Measurements from ENCODE around the gene U2SURP.

DNA sequence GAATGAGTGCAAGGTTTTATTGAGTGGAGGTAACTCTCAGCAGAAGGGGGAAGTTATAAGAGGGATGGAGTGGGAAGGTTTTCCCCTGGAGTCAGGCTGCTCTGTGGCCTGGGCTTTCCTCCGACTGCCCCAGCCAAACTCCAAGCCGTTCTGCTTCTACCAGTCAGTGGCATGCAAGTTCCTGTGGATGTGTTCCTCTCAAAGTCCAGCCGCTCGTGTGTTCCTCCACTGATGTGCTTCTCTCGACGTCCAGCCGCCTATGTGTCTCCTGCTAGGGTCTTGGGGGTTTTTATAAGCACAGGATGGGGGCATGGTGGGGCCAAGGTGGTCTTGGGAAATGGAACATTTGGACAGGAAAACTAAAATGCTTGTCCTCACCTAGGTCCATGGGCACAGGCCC, 9.0 kb upstream of the U2SURP start:
- TF ChIP-seq EZH2phosphoT487 (IDR thresholded peaks at IDR 0.05; ENCODE audit: borderline replicate concordance): no peak
- TF ChIP-seq, protein P1, sequence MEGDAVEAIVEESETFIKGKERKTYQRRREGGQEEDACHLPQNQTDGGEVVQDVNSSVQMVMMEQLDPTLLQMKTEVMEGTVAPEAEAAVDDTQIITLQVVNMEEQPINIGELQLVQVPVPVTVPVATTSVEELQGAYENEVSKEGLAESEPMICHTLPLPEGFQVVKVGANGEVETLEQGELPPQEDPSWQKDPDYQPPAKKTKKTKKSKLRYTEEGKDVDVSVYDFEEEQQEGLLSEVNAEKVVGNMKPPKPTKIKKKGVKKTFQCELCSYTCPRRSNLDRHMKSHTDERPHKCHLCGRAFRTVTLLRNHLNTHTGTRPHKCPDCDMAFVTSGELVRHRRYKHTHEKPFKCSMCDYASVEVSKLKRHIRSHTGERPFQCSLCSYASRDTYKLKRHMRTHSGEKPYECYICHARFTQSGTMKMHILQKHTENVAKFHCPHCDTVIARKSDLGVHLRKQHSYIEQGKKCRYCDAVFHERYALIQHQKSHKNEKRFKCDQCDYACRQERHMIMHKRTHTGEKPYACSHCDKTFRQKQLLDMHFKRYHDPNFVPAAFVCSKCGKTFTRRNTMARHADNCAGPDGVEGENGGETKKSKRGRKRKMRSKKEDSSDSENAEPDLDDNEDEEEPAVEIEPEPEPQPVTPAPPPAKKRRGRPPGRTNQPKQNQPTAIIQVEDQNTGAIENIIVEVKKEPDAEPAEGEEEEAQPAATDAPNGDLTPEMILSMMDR (IDR thresholded peaks at IDR 0.05 in 2 of 3, conservative IDR thresholded peaks at IDR 0.05 in 1 of 3; ENCODE audit: borderline replicate concordance in 1 of 3, insufficient read depth in 1 of 3, low read depth in 2 of 3, low read length in 2 of 3): no peak
- TF ChIP-seq YY1 (IDR thresholded peaks at IDR 0.05; ENCODE audit: extremely low read depth, insufficient replicate concordance, low read depth, low read length): no peak
- TF ChIP-seq POLR2A (IDR thresholded peaks at IDR 0.05; ENCODE audit: borderline replicate concordance, extremely low read depth, insufficient read depth, insufficient read length): no peak
- TF ChIP-seq POLR2AphosphoS5 (IDR thresholded peaks at IDR 0.05; ENCODE audit: low read depth, low read length): no peak
- TF ChIP-seq, protein P2, sequence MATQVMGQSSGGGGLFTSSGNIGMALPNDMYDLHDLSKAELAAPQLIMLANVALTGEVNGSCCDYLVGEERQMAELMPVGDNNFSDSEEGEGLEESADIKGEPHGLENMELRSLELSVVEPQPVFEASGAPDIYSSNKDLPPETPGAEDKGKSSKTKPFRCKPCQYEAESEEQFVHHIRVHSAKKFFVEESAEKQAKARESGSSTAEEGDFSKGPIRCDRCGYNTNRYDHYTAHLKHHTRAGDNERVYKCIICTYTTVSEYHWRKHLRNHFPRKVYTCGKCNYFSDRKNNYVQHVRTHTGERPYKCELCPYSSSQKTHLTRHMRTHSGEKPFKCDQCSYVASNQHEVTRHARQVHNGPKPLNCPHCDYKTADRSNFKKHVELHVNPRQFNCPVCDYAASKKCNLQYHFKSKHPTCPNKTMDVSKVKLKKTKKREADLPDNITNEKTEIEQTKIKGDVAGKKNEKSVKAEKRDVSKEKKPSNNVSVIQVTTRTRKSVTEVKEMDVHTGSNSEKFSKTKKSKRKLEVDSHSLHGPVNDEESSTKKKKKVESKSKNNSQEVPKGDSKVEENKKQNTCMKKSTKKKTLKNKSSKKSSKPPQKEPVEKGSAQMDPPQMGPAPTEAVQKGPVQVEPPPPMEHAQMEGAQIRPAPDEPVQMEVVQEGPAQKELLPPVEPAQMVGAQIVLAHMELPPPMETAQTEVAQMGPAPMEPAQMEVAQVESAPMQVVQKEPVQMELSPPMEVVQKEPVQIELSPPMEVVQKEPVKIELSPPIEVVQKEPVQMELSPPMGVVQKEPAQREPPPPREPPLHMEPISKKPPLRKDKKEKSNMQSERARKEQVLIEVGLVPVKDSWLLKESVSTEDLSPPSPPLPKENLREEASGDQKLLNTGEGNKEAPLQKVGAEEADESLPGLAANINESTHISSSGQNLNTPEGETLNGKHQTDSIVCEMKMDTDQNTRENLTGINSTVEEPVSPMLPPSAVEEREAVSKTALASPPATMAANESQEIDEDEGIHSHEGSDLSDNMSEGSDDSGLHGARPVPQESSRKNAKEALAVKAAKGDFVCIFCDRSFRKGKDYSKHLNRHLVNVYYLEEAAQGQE (IDR thresholded peaks at IDR 0.05; ENCODE audit: low read depth): no peak
- TF ChIP-seq SRF (IDR thresholded peaks at IDR 0.05; ENCODE audit: low read depth): no peak
- no peak for TF ChIP-seq EZH2 (IDR thresholded peaks at IDR 0.05)
- no peak for TF ChIP-seq SIN3A (IDR thresholded peaks at IDR 0.05; ENCODE audit: low read depth)
- no peak for TF ChIP-seq ZNF274 (IDR thresholded peaks at IDR 0.05; ENCODE audit: low read depth, low read length)
- no peak for TF ChIP-seq ZFX (IDR thresholded peaks at IDR 0.05)
- no peak for TF ChIP-seq FOSL1 (IDR thresholded peaks at IDR 0.05; ENCODE audit: low read depth)

Measured in HCT116 (cell line).